NB4 (cell line): ENCODE results near the gene GALNT9.

Source experiments
- MYC ChIP-seq: IDR thresholded peaks from 2 replicates; pipeline ENCODE4 v1.6.1; 2011; ENCODE audit warnings: low read depth, low read length
- TF ChIP-seq, protein P1 (sequence below): IDR thresholded peaks from one replicate; pipeline ENCODE4 v1.5.1; 2012; ENCODE audit warnings: low read depth, low read length

DNA sequence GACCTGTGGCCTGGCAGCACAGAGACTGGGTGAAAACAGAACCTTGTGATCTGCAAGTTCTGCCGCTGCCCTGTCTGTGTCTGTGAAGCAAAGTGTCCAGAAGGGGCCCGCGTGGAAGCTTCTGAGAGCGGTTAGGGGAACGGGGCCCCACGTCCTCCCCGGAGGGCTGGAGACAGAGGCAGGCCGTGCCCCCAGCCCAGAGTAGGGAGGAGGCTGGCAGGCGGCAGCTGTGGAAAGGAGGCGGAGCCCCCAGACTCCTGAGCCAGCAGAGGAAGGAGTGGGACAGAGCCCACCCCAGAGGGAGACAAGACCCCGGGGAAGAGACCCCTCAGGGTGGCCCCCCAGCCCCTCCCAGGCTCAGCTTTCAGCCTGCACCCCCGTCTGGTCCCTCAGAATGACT is 49.0 kb downstream of the GALNT9 start:
- no peak for TF ChIP-seq MYC
- TF ChIP-seq, protein P1, sequence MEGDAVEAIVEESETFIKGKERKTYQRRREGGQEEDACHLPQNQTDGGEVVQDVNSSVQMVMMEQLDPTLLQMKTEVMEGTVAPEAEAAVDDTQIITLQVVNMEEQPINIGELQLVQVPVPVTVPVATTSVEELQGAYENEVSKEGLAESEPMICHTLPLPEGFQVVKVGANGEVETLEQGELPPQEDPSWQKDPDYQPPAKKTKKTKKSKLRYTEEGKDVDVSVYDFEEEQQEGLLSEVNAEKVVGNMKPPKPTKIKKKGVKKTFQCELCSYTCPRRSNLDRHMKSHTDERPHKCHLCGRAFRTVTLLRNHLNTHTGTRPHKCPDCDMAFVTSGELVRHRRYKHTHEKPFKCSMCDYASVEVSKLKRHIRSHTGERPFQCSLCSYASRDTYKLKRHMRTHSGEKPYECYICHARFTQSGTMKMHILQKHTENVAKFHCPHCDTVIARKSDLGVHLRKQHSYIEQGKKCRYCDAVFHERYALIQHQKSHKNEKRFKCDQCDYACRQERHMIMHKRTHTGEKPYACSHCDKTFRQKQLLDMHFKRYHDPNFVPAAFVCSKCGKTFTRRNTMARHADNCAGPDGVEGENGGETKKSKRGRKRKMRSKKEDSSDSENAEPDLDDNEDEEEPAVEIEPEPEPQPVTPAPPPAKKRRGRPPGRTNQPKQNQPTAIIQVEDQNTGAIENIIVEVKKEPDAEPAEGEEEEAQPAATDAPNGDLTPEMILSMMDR: no peak
